ENCODE measurements around the gene RIN3.

GRCh38 chr14:92470215-92470614 lies 43.4 kb upstream of the RIN3 start:
- TF ChIP-seq EZH2 (IDR thresholded peaks at IDR 0.05; ENCODE audit: insufficient read depth, low read length): no peak
- no peak for TF ChIP-seq CTCF (IDR thresholded peaks at IDR 0.05; ENCODE audit: insufficient read depth, low read depth, low read length)

Data from astrocyte (in vitro differentiated cells and primary cell).